GM12891 (cell line): ENCODE results near the gene RAB36.

ENCODE experiments used
- POLR2A ChIP-seq: IDR thresholded peaks from 2 replicates; pipeline ENCODE4 v1.6.1; 2011; ENCODE audit warnings: low read depth, low read length, control low read depth
- POLR2AphosphoS5 ChIP-seq: IDR thresholded peaks from 2 replicates; pipeline ENCODE4 v1.6.1; 2011; ENCODE audit warnings: low read depth, low read length, control low read depth
- SPI1 ChIP-seq: IDR thresholded peaks from 2 replicates; pipeline ENCODE4 v1.6.1; 2011; ENCODE audit warnings: low read depth, low read length, control low read depth
- TAF1 ChIP-seq: IDR thresholded peaks from 2 replicates; pipeline ENCODE4 v1.6.1; 2011; ENCODE audit warnings: low read depth, low read length, control low read depth

DNA sequence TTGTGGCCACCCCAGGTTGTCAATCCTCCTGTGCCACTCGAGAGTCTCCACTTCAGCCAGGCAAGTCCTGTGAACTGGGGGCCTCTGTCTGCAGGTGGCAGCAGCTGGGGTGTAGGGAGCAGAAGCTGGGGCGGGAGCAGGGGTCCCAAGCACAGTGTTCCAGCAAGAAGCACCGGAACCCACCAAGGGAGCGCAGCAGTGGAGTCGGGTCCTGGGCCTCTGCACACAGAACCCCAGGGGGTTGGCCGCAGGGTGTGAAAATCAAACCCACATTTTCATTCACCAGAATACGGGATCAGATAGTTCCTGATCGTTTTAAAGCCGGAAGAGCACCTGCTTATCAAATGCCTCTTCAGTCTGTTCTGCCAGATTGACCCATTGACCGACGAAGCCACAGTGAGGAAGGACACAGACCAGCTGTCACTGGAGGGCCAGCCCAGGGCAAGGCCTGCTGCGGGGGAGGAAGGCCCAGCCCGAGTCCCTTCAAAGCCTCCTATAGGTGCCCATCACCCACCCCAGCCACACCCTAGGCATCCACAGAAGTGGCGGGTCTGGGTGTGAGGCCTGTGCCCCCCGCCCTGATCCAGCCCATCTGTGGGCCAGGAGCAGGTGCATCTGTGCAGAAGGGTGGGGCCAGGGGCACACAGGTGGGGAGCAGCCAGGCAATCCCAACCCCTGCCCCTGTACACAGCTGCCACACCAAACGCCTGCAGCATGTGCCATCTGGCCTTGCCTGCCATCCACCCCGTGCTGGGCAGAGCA lies 37.6 kb upstream of the RAB36 start:
- TF ChIP-seq POLR2A (no peak), POLR2AphosphoS5 (no peak), SPI1 (no peak), TAF1 (no peak)
